Brain microvascular endothelial cell (primary cell): Measurements from ENCODE around the gene COLGALT1.

Experiments
- DNase-seq: peaks from one replicate; pipeline ENCODE4 v3.0.0-alpha.2; 2020
- H3K27ac ChIP-seq: fragments of 250-450 bp; sonication (Bioruptor Pico); 2 replicates; pipeline ENCODE4 v1.5.1; 2020; ENCODE audit warnings: mild to moderate bottlenecking, moderate library complexity
- H3K27me3 ChIP-seq: fragments of 250-450 bp; sonication (Bioruptor Pico); replicated peaks from 2 replicates; pipeline ENCODE4 v1.5.1; 2020; ENCODE audit warnings: mild to moderate bottlenecking
- H3K36me3 ChIP-seq: fragments of 250-450 bp; sonication (Bioruptor Pico); replicated peaks from 2 replicates; pipeline ENCODE4 v1.5.1; 2020; ENCODE audit warnings: mild to moderate bottlenecking
- H3K4me3 ChIP-seq: 2 replicates; pipeline ENCODE4 v1.5.1; 2011; ENCODE audit warnings: low read depth, mild to moderate bottlenecking, control low read depth, low read length, moderate library complexity
- in situ Hi-C: cut with HindIII; loops from 2 replicates; pipeline ENCODE4 v1.10.0; 2017; ENCODE audit warnings: low sequenced_read_pairs, low pct_ligation_motif_present
- TF ChIP-seq, protein P1 (sequence below): IDR thresholded peaks from 2 replicates; pipeline ENCODE4 v1.5.1; 2011; ENCODE audit warnings: low read depth, mild to moderate bottlenecking, moderate library complexity, low read length, control low read depth, inconsistent platforms; ENCODE audit errors: missing control alignments

The COLGALT1 gene

DNA sequence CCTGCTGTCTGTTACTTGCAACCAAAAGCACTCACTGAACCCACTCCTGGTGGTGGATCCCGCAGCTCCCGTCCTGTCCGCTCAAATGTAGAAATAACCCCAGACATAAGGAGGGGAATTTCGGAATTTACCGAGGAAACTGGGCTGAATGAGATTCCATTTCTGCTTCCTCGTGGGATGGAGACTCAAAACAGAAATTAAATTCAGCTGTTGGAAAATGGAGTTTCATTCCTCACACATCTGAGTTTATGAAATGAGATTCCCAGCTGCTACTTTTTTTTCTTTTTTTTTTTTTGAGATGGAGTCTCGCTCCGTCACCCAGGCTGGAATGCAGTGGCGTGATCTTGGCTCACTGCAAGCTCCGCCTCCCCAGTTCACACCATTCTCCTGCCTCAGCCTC is 44.3 kb downstream of the COLGALT1 start:
- peaks cover 4% of the 10 kb centered on the region for H3K27me3 ChIP-seq
- TF ChIP-seq, protein P1, sequence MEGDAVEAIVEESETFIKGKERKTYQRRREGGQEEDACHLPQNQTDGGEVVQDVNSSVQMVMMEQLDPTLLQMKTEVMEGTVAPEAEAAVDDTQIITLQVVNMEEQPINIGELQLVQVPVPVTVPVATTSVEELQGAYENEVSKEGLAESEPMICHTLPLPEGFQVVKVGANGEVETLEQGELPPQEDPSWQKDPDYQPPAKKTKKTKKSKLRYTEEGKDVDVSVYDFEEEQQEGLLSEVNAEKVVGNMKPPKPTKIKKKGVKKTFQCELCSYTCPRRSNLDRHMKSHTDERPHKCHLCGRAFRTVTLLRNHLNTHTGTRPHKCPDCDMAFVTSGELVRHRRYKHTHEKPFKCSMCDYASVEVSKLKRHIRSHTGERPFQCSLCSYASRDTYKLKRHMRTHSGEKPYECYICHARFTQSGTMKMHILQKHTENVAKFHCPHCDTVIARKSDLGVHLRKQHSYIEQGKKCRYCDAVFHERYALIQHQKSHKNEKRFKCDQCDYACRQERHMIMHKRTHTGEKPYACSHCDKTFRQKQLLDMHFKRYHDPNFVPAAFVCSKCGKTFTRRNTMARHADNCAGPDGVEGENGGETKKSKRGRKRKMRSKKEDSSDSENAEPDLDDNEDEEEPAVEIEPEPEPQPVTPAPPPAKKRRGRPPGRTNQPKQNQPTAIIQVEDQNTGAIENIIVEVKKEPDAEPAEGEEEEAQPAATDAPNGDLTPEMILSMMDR = no peak
- in situ Hi-C loops = no loop called here
- H3K4me3 ChIP-seq = no peak overlapping the region
- no peaks in the 10 kb centered on the region for H3K36me3 ChIP-seq
- DNase-seq = no peak
- H3K27ac ChIP-seq = no peak overlapping the region

DNA sequence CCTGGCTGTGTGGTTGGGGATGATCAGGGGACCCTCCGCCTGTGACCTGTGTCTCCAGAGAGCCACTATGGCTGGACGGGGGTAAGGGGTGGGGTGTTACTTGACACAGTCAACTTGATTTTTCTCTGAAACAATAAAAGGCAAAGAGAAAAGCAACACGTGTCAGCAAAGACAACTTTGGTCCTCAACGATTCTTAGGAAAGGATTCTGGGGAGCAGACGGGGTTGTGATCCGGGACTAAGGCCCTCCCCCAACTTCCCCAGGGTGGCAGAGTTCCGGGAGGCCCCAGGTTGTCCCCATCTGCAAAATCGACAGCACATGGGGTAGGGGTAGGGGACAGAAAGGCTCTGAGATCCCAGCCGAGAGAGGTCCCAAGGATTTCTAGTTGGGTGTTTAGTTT is 46.2 kb downstream of the COLGALT1 start:
- in situ Hi-C loops = no loop called here
- no peak for DNase-seq
- Histone ChIP-seq H3K27me3 (peaks cover 4% of the 10 kb centered on the region), H3K4me3 (no peak overlapping the region), H3K27ac (no peak overlapping the region), H3K36me3 (no peaks in the 10 kb centered on the region)
- TF ChIP-seq, protein P1 = no peak

DNA sequence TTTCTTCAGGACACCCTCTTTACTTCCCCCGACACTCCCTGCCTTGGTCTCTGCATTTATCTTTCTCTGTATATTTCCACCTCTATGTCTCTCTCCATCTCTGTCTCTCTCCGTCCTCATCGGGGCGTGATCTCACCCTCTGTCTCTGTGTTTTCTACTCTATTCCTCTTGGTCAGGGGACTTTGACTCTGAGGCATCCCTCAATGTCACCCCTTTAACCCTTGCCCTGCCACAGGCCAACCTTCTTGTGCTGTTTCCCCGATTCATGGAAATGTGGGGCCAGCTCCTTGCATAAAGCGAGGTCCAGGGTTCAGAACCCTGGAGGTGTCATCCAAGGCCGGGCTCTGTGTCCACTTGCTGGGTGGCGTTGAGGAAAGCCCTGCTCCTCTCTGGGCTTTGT is 46.8 kb downstream of the COLGALT1 start:
- TF ChIP-seq, protein P1 = no peak
- Histone ChIP-seq H3K4me3 (no peak overlapping the region), H3K27ac (no peak overlapping the region), H3K36me3 (no peaks in the 10 kb centered on the region), H3K27me3 (peaks cover 4% of the 10 kb centered on the region)
- in situ Hi-C loops = no loop called here
- DNase-seq = no peak

DNA sequence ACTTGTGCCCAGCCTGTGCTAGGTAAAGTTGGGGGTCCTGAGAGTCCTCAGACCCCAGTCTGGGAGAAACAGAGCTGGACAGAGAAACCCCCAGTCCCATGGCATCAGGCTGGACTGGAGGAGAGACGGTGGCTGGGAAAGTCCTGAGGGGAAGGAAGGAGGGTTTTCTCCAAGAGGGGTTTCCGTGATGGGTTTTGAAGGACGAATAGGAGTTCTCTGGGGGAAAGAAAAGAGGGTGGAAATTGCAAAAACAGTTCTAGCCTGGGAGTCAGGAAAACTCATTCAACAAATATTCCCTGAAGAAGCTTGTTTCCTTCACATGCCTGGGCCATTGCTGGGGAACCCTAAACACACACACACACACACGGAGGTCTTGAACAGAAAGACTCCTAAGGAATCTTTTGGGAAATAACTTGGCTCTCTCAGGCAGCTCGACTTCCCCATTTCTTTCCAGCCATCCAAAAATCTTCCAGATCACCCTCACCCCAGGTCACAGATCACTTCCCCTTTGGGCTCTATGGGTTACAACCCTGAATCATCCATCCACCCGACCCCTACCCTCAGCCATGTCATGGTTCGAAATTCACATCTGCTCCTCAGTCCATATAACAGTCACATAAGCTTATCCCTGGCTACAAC is 47.5 kb downstream of the COLGALT1 start:
- H3K27me3 ChIP-seq = peaks cover 4% of the 10 kb centered on the region
- TF ChIP-seq, protein P1 = no peak
- H3K4me3 ChIP-seq = no peak overlapping the region
- DNase-seq = no peak
- H3K27ac ChIP-seq = no peak overlapping the region
- H3K36me3 ChIP-seq = no peaks in the 10 kb centered on the region
- in situ Hi-C loops = no loop called here

DNA sequence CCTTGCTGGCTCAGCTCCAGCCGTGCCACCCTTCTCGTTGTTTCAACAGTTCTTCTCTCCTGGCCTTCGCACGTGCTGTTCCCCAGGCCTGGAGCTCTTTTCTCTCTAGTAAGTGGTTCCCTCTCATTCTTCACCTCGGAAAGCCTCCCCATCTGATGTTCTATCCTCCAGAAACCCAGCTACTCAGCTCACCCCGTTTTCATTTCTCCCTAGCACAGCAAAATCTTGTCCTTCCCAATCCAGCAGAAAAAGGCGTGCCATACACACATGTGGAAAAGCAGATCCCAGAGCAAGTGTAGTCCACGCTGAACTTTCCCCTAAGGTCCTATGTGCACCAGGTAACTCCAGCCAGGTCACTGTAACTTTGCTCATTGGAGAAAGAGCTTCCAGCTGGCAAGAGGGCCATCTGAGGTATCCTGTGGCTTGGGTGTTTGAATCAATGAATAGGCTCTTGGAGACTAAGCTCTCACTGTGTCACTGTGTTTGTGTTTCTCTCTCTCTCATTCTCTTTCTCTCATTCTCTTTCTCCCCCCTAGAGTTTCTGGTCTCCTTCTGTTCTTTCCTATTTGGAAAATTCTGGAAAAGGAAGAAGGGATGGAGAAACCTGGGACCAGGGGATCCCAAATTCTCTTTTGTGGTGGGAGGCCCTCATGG is 49.0 kb downstream of the COLGALT1 start:
- Histone ChIP-seq H3K27me3 (peaks cover 4% of the 10 kb centered on the region), H3K36me3 (no peaks in the 10 kb centered on the region), H3K27ac (no peak overlapping the region), H3K4me3 (no peak overlapping the region)
- DNase-seq = no peak
- TF ChIP-seq, protein P1 = no peak
- in situ Hi-C loops = no loop called here
